Psoas muscle (tissue), 8 donors: Measurements from ENCODE around the gene SLF2. TPM values are rescaled to one million over a fixed set of nuclear protein-coding genes. Genes with fewer than 3 reads are reported as not detected.

ENCODE experiments used
- ATAC-seq, 4 donors: fragments of 200-7000 bp; cut with Tn5 transposase; one replicate each; pipeline ENCODE4 v1.9.1; 2020; ENCODE audit warnings: moderate library complexity in 3 of 4, mild to moderate bottlenecking in 2 of 4
- DNase-seq, 2 donors: peaks; one replicate each; pipeline ENCODE4 v3.0.0-alpha.2; 2020
- H3K27ac ChIP-seq: fragments of 200-600 bp; one replicate; pipeline ENCODE4 v1.8.0; 2022
- H3K27me3 ChIP-seq, 3 donors: fragments of 200-600 bp in 1 of 3; one replicate each; pipeline versions ENCODE4 v1.6.1 to v1.8.0; 2013 to 2022; ENCODE audit warnings: low read length in 2 of 3, mild to moderate bottlenecking in 2 of 3, moderate library complexity in 1 of 3; ENCODE audit not compliant: insufficient read depth in 3 of 3
- H3K36me3 ChIP-seq, 2 donors: fragments of 200-600 bp in 1 of 2; one replicate each; pipeline versions ENCODE4 v1.6.1 to v1.8.0; 2013 to 2022; ENCODE audit warnings: low read depth in 1 of 2, mild to moderate bottlenecking in 1 of 2, moderate library complexity in 1 of 2; ENCODE audit not compliant: insufficient read depth in 1 of 2
- H3K4me1 ChIP-seq: fragments of 200-600 bp; one replicate; pipeline ENCODE4 v1.8.0; 2022
- H3K4me3 ChIP-seq: fragments of 200-600 bp; one replicate; pipeline ENCODE4 v1.8.0; 2022; ENCODE audit warnings: mild to moderate bottlenecking
- H3K9me3 ChIP-seq: fragments of 200-600 bp; one replicate; pipeline ENCODE4 v1.8.0; 2022
- CTCF ChIP-seq: fragments of 200-600 bp; IDR thresholded peaks from one replicate; pipeline ENCODE4 v1.8.0; 2022; ENCODE audit warnings: antibody characterized with exemption
- WGBS, 3 donors: extraction: QIAGEN DNeasy Blood & Tissue Kit; methylation state at CpG; one replicate each; pipeline versions ENCODE4 v1.1.6 to v1.1.7; 2013; 5-methylcytosine and 5-hydroxymethylcytosine counted together
- intact Hi-C, 2 donors: fragments of 100-400 bp; cut with DNase I; formaldehyde crosslinking; loops; one replicate each; pipeline versions ENCODE4 v1.11.0 to v1.14.2; 2022
- polyA plus RNA-seq, 3 donors: library from polyadenylated mRNA; stranded (reverse); fragments of 200-250 nt; gene quantifications; one replicate each; pipeline ENCODE4 v1.2.3, GENCODE V29; 2013
- total RNA-seq, 4 donors: library from RNA; stranded (reverse); fragmentation: NEBNext Ultra II Directional in 2 of 4; extraction: Animal tissue kit (Norgen Biotek cat#: 25700) in 2 of 4; gene quantifications; one replicate each; pipeline versions ENCODE4 v1.2.1 to v1.2.4, GENCODE V29; 2021 to 2023
- donor health status: healthy with polysubstance abuse.
- donor health status: DM: no; HTN: no; CAD: no; lungs with moderate emphysema.
- donor health status: Bipolar disorder and iron deficiency.
- donor health status: healthy.
- donor health status: DM: yes; HTN: yes; CAD: no.
- donor health status: DM: no; HTN: no; CAD: no.
- donor health status: DM: no; HTN: no; CAD: no.
- donor health status: DM: yes; HTN: yes; CAD: no.

The SLF2 gene
- total and polyA plus RNA-seq, 7 donors: 8.0 to 26.9 (median 20.1) TPM

- DNase-seq (no peak), ATAC-seq (no peak)
- H3K4me1 ChIP-seq: no peaks in the 10 kb centered on the region
- no peaks in the 10 kb centered on the region for H3K9me3 ChIP-seq
- intact Hi-C loops: loop anchor here (5.0 to 10.0 kb wide), 5 partner anchors 203 to 540 kb away; partner anchors contain the start of gene PKD2L1 (in 1 of the 2)
- no peaks in the 10 kb centered on the region for H3K36me3 ChIP-seq
- H3K27ac ChIP-seq: no peak overlapping the region
- WGBS, 3 donors: 73 to 78% (median 73%) methylated on average over 20 of the region's 20 CpGs
- H3K4me3 ChIP-seq: no peak overlapping the region
- H3K27me3 ChIP-seq: peaks cover 0 to 28% (median 2%) of the 10 kb centered on the region in 3 donors
- no peak for TF ChIP-seq CTCF
Measured at GRCh38 chr10:100874702-100875483, 37.9 kb upstream of the SLF2 start.

GRCh38 chr10:100875484-100876166 lies 37.1 kb upstream of the SLF2 start:
- 61 to 74% (median 62%) methylated on average over 5 of the region's 5 CpGs for WGBS, 3 donors

GRCh38 chr10:100876585-100877460 lies 35.9 kb upstream of the SLF2 start:
- intact Hi-C loops: loop anchor here (5.0 to 10.0 kb wide), 5 partner anchors 205 to 542 kb away; partner anchors contain the start of gene PKD2L1 (in 1 of the 2)
- WGBS, 3 donors: 65 to 66% (median 66%) methylated on average over 24 of the region's 24 CpGs
- no peaks in the 10 kb centered on the region for H3K36me3 ChIP-seq
- DNase-seq (no peak), ATAC-seq (no peak)
- H3K27me3 ChIP-seq: peaks cover 0 to 31% (median 2%) of the 10 kb centered on the region in 3 donors
- no peak overlapping the region for H3K27ac ChIP-seq
- no peaks in the 10 kb centered on the region for H3K9me3 ChIP-seq
- H3K4me3 ChIP-seq: no peak overlapping the region
- no peaks in the 10 kb centered on the region for H3K4me1 ChIP-seq
- TF ChIP-seq CTCF: no peak

More at GRCh38 chr10:100875484-100876166, 37.1 kb upstream of the SLF2 start:
- H3K9me3 ChIP-seq: no peaks in the 10 kb centered on the region
- no peak overlapping the region for H3K4me3 ChIP-seq
- no peak for TF ChIP-seq CTCF
- DNase-seq: no peak
- no peak for ATAC-seq
- H3K36me3 ChIP-seq: no peaks in the 10 kb centered on the region
- H3K27ac ChIP-seq: no peak overlapping the region
- intact Hi-C loops: loop anchor here (5.0 to 10.0 kb wide), 5 partner anchors 203 to 541 kb away; partner anchors contain the start of gene PKD2L1 (in 1 of the 2)
- H3K4me1 ChIP-seq: no peaks in the 10 kb centered on the region
- peaks cover 0 to 28% (median 2%) of the 10 kb centered on the region in 3 donors for H3K27me3 ChIP-seq

GRCh38 chr10:100877461-100877850 lies 35.3 kb upstream of the SLF2 start:
- DNase-seq: no peak
- no peaks in the 10 kb centered on the region for H3K4me1 ChIP-seq
- H3K27me3 ChIP-seq: peaks cover 0 to 31% (median 2%) of the 10 kb centered on the region in 3 donors
- no peak overlapping the region for H3K4me3 ChIP-seq
- H3K9me3 ChIP-seq: no peaks in the 10 kb centered on the region
- no peak overlapping the region for H3K27ac ChIP-seq
- intact Hi-C loops: loop anchor here (5.0 to 10.0 kb wide), 5 partner anchors 205 to 543 kb away; partner anchors contain the start of gene PKD2L1 (in 1 of the 2)
- TF ChIP-seq CTCF: no peak
- H3K36me3 ChIP-seq: no peaks in the 10 kb centered on the region
- ATAC-seq: no peak
- 89 to 90% (median 90%) methylated on average over 9 to 11 of the region's 11 CpGs for WGBS, 3 donors
